Measurements from ENCODE around the gene ERAL1.
"Not testable (repeated sequence)": the region's sequence is repeated elsewhere in the genome, so short reads cannot be mapped to it uniquely, and the experiment has no call there.

The ERAL1 gene

DNA sequence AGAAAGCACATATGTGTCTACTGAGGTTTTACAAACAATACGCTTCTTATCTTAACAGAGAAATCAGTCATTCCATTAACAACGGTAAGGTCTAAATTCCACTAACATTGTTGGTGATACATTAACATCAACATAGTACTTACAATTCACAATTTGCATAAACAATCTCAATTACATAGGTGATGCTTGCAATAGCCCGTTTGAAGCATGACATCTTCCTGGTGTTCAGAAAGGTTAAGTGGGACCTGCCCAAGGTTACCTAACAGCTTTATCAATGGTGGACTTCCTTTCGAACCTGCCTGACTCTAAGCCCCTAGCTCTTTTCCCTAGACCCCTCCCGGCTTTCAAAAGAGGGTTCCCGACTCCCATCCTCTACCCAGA lies 12.9 kb upstream of the ERAL1 start:
- no peak for DNase-seq (ENCODE audit: extremely low read depth, low read depth)

DNA sequence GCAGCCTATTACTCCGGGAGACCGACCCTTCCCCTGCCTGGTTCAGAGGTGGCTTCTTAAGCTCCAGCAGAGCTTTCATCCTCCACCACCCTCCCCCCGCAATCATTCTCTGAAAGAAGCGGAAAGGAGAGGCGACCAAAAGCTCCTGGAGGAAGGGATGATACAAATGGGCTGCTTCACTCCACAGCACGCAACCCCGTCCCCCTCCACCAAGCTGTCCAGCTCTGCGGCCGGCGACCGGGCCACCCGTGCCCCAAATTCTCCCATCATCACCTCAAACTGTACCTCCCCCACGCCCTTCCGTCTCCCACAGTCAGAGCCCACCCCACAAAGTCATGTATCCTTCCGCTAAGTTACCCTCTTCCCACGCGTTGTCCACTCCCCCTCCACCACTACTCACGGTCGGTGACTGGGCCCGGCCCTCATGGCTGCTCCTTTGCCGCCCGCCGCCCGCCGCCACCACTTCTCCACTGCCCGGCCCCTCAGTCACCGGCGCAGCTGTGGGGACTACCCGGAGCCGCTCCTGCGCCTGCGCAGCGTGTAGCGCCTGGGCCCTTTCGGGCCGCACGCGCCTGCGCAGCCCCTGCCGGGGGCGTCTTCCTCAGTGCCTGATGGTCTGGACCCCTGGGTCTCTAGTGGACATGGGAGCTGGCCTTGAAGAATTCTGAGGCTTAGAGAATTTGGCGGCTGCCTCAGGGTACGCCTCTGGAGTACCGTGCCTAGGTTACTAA lies 12.4 kb upstream of the ERAL1 start, which contains the start of gene FAM222B:
FAM222B (minus strand) TSS at position 509 of the 731 bp plus-strand sequence. CDS start 76,123 bp downstream, outside the sequence.
- TF ChIP-seq, protein P1, sequence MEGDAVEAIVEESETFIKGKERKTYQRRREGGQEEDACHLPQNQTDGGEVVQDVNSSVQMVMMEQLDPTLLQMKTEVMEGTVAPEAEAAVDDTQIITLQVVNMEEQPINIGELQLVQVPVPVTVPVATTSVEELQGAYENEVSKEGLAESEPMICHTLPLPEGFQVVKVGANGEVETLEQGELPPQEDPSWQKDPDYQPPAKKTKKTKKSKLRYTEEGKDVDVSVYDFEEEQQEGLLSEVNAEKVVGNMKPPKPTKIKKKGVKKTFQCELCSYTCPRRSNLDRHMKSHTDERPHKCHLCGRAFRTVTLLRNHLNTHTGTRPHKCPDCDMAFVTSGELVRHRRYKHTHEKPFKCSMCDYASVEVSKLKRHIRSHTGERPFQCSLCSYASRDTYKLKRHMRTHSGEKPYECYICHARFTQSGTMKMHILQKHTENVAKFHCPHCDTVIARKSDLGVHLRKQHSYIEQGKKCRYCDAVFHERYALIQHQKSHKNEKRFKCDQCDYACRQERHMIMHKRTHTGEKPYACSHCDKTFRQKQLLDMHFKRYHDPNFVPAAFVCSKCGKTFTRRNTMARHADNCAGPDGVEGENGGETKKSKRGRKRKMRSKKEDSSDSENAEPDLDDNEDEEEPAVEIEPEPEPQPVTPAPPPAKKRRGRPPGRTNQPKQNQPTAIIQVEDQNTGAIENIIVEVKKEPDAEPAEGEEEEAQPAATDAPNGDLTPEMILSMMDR (IDR thresholded peaks at IDR 0.05; ENCODE audit: low read depth, low read length) = no peak
- DNase-seq (ENCODE audit: extremely low read depth, low read depth) = peak; percentile 45

More for the DNA sequence above, 12.9 kb upstream of the ERAL1 start:
- TF ChIP-seq, protein P1 (IDR thresholded peaks at IDR 0.05; ENCODE audit: low read depth, low read length) = no peak

DNA sequence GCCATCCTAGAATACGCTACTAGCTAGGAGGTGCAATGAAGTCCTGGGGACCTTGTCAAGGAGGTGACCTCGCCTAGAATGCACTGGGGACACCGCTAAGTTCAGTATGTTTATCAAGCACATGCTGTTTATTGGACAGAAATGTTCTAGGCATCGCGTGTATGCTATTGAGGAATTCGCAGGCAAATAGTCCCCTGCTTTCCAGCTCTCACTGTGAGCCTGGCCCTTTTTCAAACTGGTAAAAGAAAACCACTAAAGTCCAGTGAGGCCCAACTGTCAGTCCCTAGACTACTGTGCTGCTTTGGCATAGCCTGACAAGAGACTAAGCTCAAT lies 11.0 kb upstream of the ERAL1 start:
- no peak for DNase-seq (ENCODE audit: extremely low read depth, low read depth)
- TF ChIP-seq, protein P1 (IDR thresholded peaks at IDR 0.05; ENCODE audit: low read depth, low read length) = no peak

DNA sequence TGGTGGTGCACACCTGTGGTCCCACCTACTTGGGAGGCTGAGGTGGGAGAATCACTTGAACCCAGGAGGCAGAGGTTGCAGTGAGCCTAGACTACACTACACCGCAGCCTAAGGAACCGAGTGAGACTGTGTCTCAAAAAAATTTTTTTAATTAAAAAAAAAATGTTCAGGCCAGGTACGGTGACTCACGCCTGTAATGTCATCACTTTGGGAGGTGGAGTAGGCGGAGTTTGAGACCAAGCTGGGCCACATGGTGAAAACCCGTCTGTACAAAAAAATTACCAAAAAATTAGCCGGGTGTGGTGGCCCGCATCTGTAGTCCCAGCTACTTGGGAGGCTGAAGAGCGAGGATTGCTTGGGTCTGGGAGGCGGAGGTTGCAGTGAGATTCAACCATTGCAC lies 8.6 kb upstream of the ERAL1 start:
- TF ChIP-seq, protein P1 (IDR thresholded peaks at IDR 0.05; ENCODE audit: low read depth, low read length) = no peak
- no peak for DNase-seq (ENCODE audit: extremely low read depth, low read depth)

DNA sequence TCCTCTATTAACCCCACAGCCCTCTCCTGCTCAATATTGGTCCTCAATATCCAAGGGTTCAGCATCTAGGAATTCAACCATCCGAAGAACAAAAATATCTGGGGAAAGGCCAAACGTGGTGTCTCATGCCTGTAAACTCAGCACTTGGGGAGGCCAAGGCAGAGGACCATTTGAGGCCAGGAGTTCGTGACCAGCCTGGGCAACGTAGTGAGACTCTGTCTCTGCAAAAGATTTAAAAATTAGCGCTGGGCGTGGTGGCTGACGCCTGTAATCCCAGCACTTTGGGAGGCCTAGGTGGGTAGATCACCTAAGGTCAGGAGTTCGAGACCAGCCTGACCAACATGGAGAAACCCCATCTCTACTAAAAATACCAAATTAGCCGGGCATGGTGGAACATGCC lies 8.1 kb upstream of the ERAL1 start:
- not testable (repeated sequence) for DNase-seq (ENCODE audit: extremely low read depth, low read depth)

DNA sequence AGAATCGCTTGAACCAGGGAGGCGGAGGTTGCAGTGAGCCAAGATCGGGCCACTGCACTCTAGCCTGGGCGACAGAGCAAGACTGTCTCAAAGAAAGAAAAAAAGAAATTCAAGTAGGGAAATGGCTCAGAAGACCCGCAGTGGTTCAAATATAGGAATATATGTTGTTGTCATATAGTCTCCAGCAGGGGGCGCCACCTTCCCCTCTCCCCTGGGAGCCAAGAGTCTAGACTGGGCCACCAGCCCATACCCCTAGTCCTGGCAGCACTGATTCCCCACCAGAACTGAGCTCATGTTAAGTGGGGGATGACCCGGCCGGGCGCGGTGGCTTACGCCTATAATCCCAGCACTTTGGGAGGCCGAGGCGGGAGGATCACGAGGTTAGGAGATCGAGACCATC lies 6.1 kb upstream of the ERAL1 start:
- TF ChIP-seq, protein P1 (IDR thresholded peaks at IDR 0.05; ENCODE audit: low read depth, low read length) = peak; percentile 18
- not testable (repeated sequence) for DNase-seq (ENCODE audit: extremely low read depth, low read depth)

DNA sequence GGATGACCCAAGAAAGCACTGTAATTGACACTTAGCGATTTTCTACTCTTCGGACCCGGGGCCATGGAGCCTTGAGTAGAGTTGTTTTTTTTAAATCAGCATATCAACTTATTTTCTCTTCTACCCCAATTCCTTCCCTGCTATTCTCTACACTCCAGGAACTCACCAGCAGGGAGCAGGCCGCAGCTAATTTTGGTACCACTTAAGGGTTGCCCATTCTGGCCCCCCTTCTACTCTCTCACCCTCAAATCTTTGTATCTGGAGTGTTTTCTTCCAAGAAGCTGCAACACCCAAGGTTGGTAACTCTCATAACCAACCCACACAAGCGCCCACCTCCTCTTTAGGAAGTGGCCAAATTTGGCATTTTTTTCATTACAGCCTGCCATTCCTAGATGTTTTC lies 5.5 kb upstream of the ERAL1 start:
- no peak for DNase-seq (ENCODE audit: extremely low read depth, low read depth)
- TF ChIP-seq, protein P1 (IDR thresholded peaks at IDR 0.05; ENCODE audit: low read depth, low read length) = no peak

DNA sequence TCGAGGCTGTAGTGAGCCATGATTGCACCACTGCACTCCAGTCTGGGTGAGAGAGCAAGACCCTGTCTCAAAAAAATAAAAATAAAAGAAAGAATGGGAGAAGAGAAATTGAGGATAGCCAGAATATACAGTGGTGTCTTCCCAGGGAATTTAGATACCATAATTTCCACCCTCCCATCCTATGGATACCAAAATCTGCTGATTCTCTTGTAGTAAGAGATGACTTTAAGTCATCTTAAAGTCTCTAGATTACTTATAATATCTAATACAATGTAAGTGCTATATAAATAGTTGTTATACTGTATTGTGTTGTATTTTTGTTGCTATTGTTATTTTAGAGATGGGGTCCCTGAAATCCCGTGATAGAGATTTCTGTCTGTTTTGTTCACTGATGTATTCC lies 1.5 kb upstream of the ERAL1 start:
- DNase-seq (ENCODE audit: extremely low read depth, low read depth) = no peak
- TF ChIP-seq, protein P1 (IDR thresholded peaks at IDR 0.05; ENCODE audit: low read depth, low read length) = no peak
